Activated CD8-positive, alpha-beta memory T cell treated with anti-CD3 and anti-CD28 coated beads, Interleukin-2, amount 10 ng/mL, durations not matched to agents 7 days and 5 days (primary cell): ENCODE data around the gene PCDHB15. TPM values are rescaled to one million over a fixed set of nuclear protein-coding genes. Genes with fewer than 3 reads are reported as not detected.

ENCODE experiments used
- ATAC-seq: fragments of 150-1000 bp; cut with Tn5 transposase; one replicate; pipeline ENCODE4 v1.10.0; 2021; ENCODE audit warnings: moderate library complexity
- CTCF ChIA-PET: fragments of 350-600 bp; sonication (Branson Sonifier 250); formaldehyde crosslinking; loops from one replicate; lab custom pipeline; 2021; ENCODE audit warnings: antibody characterized with exemption; lab: Charles Lee
- DNase-seq: peaks from one replicate; pipeline ENCODE4 v3.0.0-alpha.2; 2020
- H3K27ac Mint-ChIP-seq: one replicate; pipeline ENCODE4 v1.8.0; 2021; ENCODE audit warnings: mild to moderate bottlenecking, mixed read lengths
- H3K27me3 Mint-ChIP-seq: one replicate; pipeline ENCODE4 v1.8.0; 2021; ENCODE audit warnings: mixed read lengths
- H3K36me3 Mint-ChIP-seq: one replicate; pipeline ENCODE4 v1.8.0; 2021; ENCODE audit warnings: mild to moderate bottlenecking, mixed read lengths
- H3K4me1 Mint-ChIP-seq: one replicate; pipeline ENCODE4 v1.8.0; 2021; ENCODE audit warnings: mixed read lengths
- H3K4me3 Mint-ChIP-seq: one replicate; pipeline ENCODE4 v1.8.0; 2021; ENCODE audit warnings: mild to moderate bottlenecking, moderate library complexity, mixed read lengths
- H3K9me3 Mint-ChIP-seq: one replicate; pipeline ENCODE4 v1.8.0; 2022; ENCODE audit warnings: low read depth, mixed read lengths
- total RNA-seq, 2 experiments: library from RNA; stranded (reverse); gene quantifications; one replicate each; pipeline ENCODE4 v1.2.3, GENCODE V29; 2021

Gene PCDHB15
- total RNA-seq, 2 experiments from 2014 or later: not detected

- peaks cover 46% of the 10 kb centered on the region for H3K9me3 Mint-ChIP-seq
- H3K27ac Mint-ChIP-seq: no peak overlapping the region
- ATAC-seq (no peak), DNase-seq (no peak)
- no peaks in the 10 kb centered on the region for H3K27me3 Mint-ChIP-seq
- no peak overlapping the region for H3K4me3 Mint-ChIP-seq
- H3K4me1 Mint-ChIP-seq: no peaks in the 10 kb centered on the region
- CTCF ChIA-PET: no interaction called here
- H3K36me3 Mint-ChIP-seq: peaks cover 14% of the 10 kb centered on the region
Observed at GRCh38 chr5:141261238-141261546, 16.0 kb downstream of the PCDHB15 start.

- Mint-ChIP-seq H3K4me1 (no peaks in the 10 kb centered on the region), H3K4me3 (no peak overlapping the region), H3K36me3 (peaks cover 3% of the 10 kb centered on the region), H3K27ac (no peak overlapping the region), H3K27me3 (no peaks in the 10 kb centered on the region), H3K9me3 (peaks cover 26% of the 10 kb centered on the region)
- ATAC-seq (no peak), DNase-seq (no peak)
- CTCF ChIA-PET: interaction anchor here (0.7 kb wide), 1 partner anchor 49 kb away, joined by 3 read pairs; no protein-coding TSS in a partner anchor
Observed at GRCh38 chr5:141269195-141269594, 24.0 kb downstream of the PCDHB15 start.

- Mint-ChIP-seq H3K27ac (no peak overlapping the region), H3K4me1 (no peaks in the 10 kb centered on the region), H3K27me3 (no peaks in the 10 kb centered on the region), H3K4me3 (no peak overlapping the region), H3K36me3 (peaks cover 3% of the 10 kb centered on the region), H3K9me3 (peaks cover 26% of the 10 kb centered on the region)
- ATAC-seq (no peak), DNase-seq (no peak)
- CTCF ChIA-PET: no interaction called here
Observed at GRCh38 chr5:141272906-141273305, 27.7 kb downstream of the PCDHB15 start.

- no peak for DNase-seq
- H3K4me1 Mint-ChIP-seq: no peaks in the 10 kb centered on the region
- no peak overlapping the region for H3K4me3 Mint-ChIP-seq
- peaks cover 22% of the 10 kb centered on the region for H3K9me3 Mint-ChIP-seq
- CTCF ChIA-PET: no interaction called here
- H3K27ac Mint-ChIP-seq: no peak overlapping the region
- peaks cover 8% of the 10 kb centered on the region for H3K36me3 Mint-ChIP-seq
- ATAC-seq: no peak
- no peaks in the 10 kb centered on the region for H3K27me3 Mint-ChIP-seq
Observed at GRCh38 chr5:141298376-141298775, 53.2 kb downstream of the PCDHB15 start.

Other genes with a start within 250 kb of the PCDHB15 start
- not detected for gene PCDHB1, start 194.0 kb upstream of the PCDHB15 start, total RNA-seq
- gene PCDHB2, start 150.8 kb upstream of the PCDHB15 start, total RNA-seq: not detected
- not detected for gene PCDHB3, start 144.9 kb upstream of the PCDHB15 start, total RNA-seq
- not detected for gene PCDHB4, start 123.6 kb upstream of the PCDHB15 start, total RNA-seq
- not detected for gene PCDHB5, start 110.2 kb upstream of the PCDHB15 start, total RNA-seq
- gene PCDHB6, start 95.3 kb upstream of the PCDHB15 start, total RNA-seq: not detected
- not detected for gene PCDHB7, start 72.8 kb upstream of the PCDHB15 start, total RNA-seq
- not detected for gene PCDHB8, start 67.6 kb upstream of the PCDHB15 start, total RNA-seq
- not detected for gene PCDHB16, start 63.0 kb upstream of the PCDHB15 start, total RNA-seq
- not detected for gene PCDHB9, start 58.2 kb upstream of the PCDHB15 start, total RNA-seq
- not detected for gene PCDHB10, start 53.0 kb upstream of the PCDHB15 start, total RNA-seq
- gene PCDHB11, start 45.8 kb upstream of the PCDHB15 start, total RNA-seq: not detected
- gene PCDHB12, start 36.7 kb upstream of the PCDHB15 start, total RNA-seq: not detected
- not detected for gene PCDHB13, start 31.5 kb upstream of the PCDHB15 start, total RNA-seq
- gene PCDHB14, start 22.1 kb upstream of the PCDHB15 start, total RNA-seq: not detected
- gene SLC25A2, start 58.7 kb downstream of the PCDHB15 start, total RNA-seq: 1 to 10 TPM in 1 of 2 experiments, under 1 TPM in 1; 0.56 to 1.1 TPM
- 10 to 100 TPM; 57.3 to 64.6 TPM for gene TAF7, start 75.4 kb downstream of the PCDHB15 start, total RNA-seq
- not detected for gene PCDHGA1, start 85.1 kb downstream of the PCDHB15 start, total RNA-seq
- not detected for gene PCDHGA2, start 93.4 kb downstream of the PCDHB15 start, total RNA-seq
- under 1 TPM in 1 of 2 experiments, not detected in 1; 0.15 TPM for gene PCDHGA3, start 98.4 kb downstream of the PCDHB15 start, total RNA-seq
- not detected for gene PCDHGB1, start 104.7 kb downstream of the PCDHB15 start, total RNA-seq
- gene PCDHGA4, start 109.6 kb downstream of the PCDHB15 start, total RNA-seq: under 1 TPM in 1 of 2 experiments, not detected in 1; 0.20 TPM
- under 1 TPM; 0.12 to 0.67 TPM for gene PCDHGB2, start 114.6 kb downstream of the PCDHB15 start, total RNA-seq
- under 1 TPM; 0.09 to 0.12 TPM for gene PCDHGA5, start 118.8 kb downstream of the PCDHB15 start, total RNA-seq
- under 1 TPM; 0.09 to 0.41 TPM for gene PCDHGB3, start 124.8 kb downstream of the PCDHB15 start, total RNA-seq
- under 1 TPM; 0.16 to 0.20 TPM for gene PCDHGA6, start 128.5 kb downstream of the PCDHB15 start, total RNA-seq
- gene PCDHGA7, start 137.3 kb downstream of the PCDHB15 start, total RNA-seq: under 1 TPM in 1 of 2 experiments, not detected in 1; 0.07 TPM
- gene PCDHGB4, start 142.3 kb downstream of the PCDHB15 start, total RNA-seq: under 1 TPM; 0.07 to 0.09 TPM
- gene PCDHGA8, start 147.2 kb downstream of the PCDHB15 start, total RNA-seq: not detected
- not detected for gene PCDHGB5, start 152.6 kb downstream of the PCDHB15 start, total RNA-seq
- not detected for gene PCDHGA9, start 157.4 kb downstream of the PCDHB15 start, total RNA-seq
- not detected for gene PCDHGB6, start 162.6 kb downstream of the PCDHB15 start, total RNA-seq
- gene PCDHGA10, start 167.6 kb downstream of the PCDHB15 start, total RNA-seq: not detected
- gene PCDHGB7, start 172.3 kb downstream of the PCDHB15 start, total RNA-seq: not detected
- gene PCDHGA11, start 175.7 kb downstream of the PCDHB15 start, total RNA-seq: not detected
- gene PCDHGA12, start 185.1 kb downstream of the PCDHB15 start, total RNA-seq: under 1 TPM in 1 of 2 experiments, not detected in 1; 0.07 TPM
- gene PCDHGC3, start 230.6 kb downstream of the PCDHB15 start, total RNA-seq: not detected
- gene PCDHGC4, start 239.6 kb downstream of the PCDHB15 start, total RNA-seq: not detected
- not detected for gene PCDHGC5, start 243.7 kb downstream of the PCDHB15 start, total RNA-seq